Activated CD8-positive, alpha-beta memory T cell treated with anti-CD3 and anti-CD28 coated beads, Interleukin-2, amount 50 U/mL, for 1 hour (primary cell): Measurements from ENCODE around the gene MAML3.

Source experiments
- DNase-seq: peaks from one replicate; pipeline ENCODE4 v3.0.0-alpha.2; 2020; ENCODE audit errors: extremely low read depth

MAML3 gene

DNA sequence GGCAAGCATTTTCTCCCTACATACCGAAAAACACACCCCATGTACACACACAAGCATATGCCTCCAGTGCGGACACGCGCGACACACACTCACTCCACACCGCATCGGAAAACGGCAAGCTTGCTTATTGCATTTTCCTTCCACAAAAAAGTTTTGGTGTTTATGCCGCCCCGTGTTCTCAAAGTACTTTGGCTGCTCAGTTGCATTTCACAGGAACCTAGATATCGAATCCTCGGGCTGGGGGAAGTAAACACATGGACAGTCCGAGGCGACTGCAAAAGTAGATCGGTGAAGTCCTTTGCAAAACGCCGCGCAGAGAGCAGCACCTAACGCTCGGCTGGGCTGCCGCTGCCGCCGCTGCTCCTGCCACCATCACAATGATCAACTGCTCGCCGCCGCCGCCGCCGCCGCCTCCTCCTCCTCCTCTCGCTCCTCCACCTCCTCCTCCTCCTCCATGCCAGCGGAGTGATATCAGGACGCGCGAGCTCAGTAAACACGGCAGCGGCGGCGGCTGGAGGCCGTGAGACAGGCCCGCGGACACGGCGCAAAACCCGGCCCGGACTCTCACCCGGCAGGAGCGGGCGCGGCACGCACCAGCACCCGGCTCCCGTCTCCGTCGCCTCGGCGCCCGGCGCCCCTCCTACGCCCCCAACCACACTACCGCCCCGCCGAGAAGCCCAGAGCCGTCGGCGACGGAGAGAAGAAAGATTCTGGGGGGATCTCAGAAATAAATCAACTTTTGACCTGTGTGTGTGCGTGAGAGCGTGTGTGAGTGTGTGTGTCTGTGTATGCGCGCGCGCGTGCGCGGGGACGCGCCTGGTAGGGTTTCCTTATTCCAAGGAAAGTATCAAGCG lies at the start of gene MAML3:
Gene MAML3, minus strand, starts transcription at position 467 of the 854 bp plus-strand sequence. CDS start 857 bp downstream, outside the sequence.
- peak; percentile 77 for DNase-seq

DNA sequence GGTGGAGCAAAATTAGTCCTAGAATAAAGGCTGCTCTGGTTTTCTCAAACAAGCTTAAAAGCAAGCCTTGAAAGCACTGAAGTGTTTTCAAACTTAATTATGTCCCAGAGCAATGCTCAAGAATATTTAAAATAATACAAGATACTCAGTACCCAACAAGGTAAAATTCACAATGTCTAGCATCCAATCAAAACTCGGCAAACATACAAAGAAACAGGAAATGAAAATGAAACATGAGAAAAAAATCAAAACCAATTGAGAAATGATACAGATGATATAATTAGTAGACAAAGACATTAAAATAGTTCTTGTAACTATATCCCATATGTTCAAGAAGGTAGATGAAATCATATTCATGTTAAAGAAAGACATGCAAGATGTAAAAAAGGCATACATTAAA lies 45.0 kb upstream of the MAML3 start:
- DNase-seq = no peak

DNA sequence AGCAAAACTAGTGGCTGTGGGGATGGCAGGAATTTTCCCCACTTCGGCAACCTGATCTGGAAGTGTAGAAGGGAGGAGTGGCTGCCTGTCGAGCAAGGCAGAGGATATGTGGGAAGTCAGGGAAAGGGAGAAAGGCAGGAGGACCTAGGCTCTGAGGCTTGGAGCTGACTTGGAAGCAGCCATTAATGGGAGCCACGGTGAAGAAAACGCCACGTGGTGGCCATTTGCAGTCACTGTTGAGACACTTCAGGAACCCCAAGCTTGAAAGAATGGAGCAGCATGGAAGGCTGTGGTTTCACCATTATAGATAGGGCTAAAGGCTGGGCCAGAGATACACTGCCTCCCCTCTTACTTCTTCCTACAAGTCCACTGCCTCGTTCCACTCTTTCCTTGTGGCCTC lies 41.8 kb upstream of the MAML3 start:
- no peak for DNase-seq

DNA sequence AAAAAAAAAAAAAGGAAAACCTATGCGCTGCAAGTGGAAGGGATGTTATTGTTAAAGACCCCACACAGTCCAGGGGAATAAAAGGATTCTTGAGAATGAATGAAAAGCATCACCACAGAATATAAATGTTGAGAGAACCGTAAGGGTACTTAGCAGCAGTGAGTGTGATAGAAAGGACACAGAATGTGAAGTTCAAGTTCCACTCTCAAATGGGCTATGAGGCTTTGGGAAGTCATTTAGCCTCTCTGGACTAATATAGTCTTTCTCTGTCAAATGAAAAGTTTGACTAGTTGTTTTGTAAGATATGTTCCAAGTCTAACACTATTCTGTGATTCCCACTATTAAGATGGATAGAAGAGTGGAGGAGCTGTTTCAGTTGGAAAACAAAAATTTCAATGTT lies 35.8 kb upstream of the MAML3 start:
- DNase-seq = no peak

DNA sequence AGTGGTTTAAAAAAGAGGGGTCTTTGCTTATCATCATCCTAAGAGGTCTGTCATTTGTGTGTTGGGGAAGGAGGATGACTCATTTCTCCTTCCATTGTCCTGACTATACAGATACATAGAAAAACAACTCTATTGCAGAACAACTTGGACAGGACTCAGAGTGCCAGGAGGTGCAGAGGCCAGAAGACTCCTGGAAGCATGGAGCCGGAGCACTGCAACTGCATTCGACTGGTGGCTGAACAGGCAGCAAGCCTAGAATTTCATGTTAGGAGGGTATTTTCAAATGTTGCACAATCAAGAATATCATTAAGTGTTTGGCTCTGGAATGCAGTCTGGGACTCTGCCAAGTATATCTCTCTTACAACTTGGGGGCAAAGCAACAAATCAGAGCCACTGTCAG lies 35.0 kb upstream of the MAML3 start:
- no peak for DNase-seq

DNA sequence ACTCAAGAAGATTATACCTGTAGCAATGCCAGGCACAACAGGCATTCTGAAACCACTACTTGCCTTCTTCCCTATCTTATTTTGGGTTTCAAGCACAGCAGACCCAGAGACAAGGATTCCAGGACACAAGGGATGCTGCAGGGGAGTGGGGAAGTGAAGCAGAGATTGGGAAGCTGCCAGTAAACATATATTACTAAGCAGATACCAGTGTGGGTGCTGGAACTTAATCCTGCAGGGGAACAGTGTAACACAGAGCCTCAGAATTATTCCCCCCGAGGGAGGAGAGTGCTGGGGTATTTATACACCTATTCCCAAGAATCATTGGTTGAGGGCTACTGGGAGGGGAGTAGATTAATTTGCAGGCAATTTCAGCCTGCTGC lies 33.3 kb upstream of the MAML3 start:
- DNase-seq = no peak

DNA sequence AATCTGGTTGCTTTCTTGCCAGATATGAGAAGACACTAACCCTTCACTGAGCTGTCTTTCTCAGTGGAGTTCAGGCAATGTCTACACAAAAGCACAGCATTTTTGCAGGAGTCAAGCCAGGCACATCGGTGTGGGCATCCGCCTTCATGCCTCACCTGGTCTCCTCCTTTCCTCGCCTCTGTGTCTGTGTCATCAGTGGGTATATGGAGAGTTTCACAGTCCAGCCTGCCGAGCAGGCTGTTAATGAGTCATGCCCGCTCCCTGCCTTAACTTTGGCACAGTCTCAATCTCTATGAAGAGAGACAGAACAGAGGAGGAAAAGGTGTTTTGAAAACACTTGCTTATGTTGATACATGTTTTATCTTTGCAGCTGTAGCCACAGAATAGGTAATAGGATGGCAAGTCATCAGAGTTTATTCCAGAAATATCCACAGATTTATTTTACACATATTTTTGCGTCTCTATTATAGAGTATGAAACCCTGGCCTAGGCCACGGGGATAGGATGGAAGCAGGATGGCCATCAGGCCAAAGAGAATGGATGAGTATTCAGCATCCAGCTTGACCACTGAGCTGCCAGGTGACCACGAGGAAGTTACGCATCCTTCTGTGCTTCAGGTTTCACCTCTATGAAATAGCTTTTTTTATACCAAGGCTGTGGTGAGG lies 32.8 kb upstream of the MAML3 start:
- DNase-seq = no peak

DNA sequence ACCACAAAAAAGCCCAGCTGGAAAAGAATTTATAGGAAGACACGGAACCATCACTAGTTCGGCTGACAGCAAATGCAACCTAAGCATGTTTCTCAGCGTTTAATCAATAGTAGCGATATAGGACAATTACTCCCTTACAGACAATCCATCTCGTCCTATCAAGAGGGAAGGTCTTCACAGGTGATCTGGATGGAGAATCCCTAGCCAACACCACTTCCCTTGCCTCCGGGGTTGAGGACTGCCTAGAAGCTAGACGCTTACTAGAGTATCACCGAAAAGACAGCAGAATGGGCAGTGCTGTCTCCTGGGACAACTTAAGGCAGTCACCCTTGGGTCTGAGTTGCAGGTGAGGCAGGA lies 32.1 kb upstream of the MAML3 start:
- no peak for DNase-seq

DNA sequence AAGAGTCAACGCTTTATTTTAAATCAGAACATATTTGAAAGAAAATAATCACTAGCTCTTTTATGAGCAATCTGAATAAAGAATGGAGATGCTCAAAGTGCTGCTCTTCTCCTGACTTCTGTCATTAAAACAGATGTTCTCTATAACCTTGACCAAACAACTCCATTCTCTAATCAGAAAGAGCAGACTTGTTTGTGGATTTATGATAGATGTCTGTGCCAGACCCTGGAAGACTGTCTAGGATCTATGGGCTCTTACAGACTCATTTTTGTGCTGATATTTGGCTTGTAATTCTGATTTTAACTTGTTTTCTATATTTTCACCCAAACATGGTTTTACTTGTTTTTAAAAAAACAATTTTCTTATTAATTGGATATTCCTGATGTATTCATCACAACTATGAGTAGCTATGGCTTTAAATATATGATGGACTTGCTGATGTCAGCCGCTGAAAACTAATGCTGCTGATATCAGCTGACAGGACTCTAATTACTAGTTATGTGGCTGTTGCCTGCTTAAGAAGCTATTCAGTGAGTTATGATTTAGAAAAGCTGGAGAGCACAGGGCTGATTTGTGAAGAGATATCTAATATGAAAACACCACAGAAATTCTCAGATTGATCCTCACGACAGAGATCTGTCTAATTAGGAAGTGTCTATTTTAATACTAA lies 31.6 kb upstream of the MAML3 start:
- no peak for DNase-seq

DNA sequence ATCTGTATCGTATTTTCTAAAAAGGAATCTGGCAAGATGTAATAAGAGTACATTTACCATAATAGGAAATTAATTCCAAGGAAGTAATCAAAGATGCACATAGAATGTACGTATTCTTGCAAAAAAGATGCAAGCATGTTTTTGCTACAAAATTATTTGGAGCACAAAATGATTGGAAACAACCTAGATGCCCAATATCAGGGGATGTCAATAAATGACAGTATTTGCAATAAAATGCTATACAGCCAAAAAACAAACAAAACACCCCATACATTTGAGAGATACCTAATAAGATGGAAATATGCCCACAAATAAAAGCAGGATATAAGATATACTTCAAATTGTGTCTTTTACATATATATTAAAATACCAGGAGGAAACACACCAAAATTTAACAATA lies 29.3 kb upstream of the MAML3 start:
- DNase-seq = no peak

DNA sequence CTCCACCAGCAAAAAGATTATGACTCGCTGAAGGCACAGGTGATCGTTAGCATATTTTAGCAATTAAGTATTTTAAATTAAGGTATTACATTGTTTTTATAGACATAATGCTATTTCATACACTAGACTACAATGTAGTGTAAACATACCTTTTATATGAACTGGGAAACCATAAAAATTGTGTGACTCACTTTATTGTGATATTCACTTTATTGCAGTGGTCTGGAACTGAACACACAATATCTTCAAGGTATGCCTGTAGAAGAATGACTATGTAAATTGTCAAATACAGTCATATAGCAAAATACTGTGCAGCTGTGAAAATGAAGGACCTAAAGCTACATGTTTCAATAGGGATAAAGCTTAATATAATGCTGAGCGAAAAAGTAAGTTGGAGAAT lies 26.6 kb upstream of the MAML3 start:
- DNase-seq = no peak

DNA sequence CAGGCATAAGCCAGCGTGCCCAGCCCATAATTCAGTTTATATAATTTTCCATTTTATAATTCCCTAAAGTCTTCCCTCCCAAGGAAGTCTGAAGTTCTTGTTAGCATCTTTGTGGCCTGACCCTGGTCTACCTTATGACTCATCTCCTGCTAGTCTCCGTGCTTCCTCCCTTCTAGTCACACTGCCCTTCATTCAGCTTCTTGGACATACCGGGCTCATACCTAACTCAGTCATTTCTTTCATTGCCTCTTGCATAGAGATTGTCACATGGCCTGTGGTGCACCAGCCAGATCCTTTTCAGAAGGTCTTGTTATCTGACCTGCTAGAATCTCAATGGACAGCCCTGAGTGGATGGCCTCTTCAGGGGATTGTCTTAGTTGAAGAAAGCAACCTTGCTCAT lies 22.8 kb upstream of the MAML3 start:
- DNase-seq = no peak

DNA sequence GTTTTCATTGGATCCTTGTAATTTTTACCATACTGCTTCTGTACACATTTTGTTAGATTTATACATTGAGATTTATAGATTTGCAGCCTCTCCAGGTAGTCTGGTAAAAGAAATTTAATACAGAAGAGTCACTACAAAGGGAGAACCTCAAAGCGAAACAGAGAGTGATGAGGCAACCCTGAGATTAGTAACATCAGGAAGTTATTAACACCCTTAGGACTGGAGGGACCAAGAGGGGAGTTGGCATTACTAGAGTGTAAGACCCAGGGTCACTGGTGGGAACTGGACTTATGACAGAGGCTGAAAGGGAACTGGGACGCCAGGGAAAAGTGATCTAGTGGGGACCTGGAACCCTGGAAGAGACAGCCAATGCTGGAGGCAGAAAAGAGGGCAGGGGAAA lies 20.6 kb upstream of the MAML3 start:
- DNase-seq = no peak

DNA sequence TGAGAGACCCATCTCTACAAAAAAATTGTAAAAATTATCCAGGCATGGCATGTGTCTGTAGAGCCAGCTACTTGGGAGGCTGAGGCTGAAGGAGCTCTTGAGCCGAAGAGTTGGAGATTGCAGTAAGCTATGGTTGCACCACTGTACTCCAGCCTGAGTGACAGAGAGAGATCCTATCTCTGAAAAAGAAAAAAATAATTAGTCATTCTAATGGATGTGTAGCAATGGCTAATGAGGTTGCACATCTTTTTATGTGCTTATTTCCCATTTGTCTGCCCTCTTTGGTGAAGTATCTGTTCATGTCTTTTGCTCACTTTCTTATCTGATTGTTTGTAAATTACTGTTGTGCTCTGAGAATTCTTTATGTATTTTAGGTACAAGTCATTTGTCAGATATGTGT lies 19.0 kb upstream of the MAML3 start:
- no peak for DNase-seq

DNA sequence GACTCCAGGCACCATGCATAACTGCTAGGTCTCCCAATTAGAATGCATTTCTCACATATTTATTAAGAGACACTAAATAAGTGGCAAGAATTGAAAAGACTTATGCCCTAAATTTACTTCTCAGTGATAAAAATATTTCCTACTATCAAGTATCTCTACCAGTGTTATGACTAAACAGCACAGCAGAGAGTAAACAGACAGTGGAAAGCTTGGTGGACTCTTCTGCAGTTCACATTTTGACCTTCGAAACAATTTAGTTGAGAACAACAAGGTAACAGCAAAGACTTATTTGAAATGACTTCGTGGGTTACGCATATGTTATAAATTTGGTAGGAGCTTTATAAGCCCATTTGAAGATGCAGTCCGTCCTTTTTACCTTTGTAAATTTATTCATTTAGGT lies 16.3 kb upstream of the MAML3 start:
- DNase-seq = no peak

DNA sequence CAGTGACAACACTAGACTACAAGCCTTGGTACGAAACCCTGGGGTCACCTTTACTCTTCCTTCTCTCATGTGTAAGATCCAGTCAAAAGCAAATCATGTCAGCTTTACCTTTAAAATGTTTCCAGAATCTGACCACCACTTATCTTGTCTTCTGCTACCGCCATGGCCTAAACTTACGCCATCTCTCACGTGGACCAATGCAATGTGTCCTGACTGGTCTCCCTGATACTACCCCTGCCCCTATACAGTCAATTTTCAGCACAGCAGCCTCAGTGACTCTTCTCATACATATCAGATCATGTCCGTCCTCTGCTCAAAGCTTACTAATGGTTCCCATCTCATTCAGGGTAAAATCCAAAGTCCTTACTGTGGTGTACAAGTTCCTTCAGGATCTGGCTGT lies 15.0 kb upstream of the MAML3 start:
- DNase-seq = no peak

DNA sequence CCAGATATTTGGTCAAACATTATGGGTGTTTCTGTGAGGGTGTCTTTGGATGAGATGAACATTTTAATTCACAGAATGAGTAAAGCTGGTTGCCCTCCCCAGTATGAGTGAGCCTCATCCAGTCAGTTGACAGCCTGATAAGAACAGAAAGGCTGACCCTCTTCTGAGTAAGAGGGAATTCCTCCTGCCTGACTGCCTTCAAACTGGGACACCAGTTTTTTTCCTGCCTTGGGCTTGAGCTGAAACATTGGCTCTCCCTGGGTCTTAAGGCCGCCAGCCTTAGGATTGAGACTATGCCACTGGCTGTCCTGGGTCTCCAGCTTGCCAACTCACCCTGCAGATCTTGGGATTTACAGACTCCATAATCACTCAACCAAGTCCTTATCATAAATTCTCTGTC lies 14.5 kb upstream of the MAML3 start:
- DNase-seq = no peak

DNA sequence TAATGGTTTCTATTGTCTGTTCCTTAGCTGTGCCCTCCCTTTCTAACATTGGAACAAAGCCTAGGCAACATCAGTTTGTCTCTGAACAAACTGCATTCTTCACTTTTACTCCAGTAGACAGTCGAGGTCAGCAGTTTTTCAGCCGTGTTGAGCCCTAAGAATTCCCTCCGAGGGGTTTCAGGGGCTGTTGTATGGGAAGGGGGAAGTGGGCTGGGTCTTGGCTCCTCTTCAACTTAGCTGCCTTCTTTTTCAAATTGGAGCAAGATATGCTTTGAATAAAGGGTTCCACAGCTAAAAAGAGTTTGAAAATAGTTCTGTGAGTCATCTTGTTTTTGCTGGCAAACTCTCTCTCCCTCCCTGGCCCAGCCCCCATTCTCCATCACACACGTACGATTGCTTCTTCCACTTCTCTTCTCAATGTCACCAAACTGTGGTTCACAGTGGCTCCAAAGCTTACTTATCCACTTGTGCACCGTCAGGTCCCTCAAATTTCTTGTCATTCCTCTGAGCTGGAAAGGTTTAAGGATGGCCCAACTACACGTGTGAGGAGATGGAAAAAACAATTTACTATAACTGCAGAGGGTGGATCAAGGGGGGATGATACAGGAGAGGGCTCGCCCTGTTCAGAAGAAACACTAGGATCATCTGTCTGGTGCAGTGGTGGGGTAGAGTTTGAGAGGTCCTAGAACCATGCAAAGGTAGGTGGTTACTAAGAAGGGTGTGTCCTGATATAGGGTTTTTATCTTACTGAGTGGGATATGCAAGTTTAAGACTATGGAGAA lies 9.2 kb upstream of the MAML3 start:
- DNase-seq = no peak

DNA sequence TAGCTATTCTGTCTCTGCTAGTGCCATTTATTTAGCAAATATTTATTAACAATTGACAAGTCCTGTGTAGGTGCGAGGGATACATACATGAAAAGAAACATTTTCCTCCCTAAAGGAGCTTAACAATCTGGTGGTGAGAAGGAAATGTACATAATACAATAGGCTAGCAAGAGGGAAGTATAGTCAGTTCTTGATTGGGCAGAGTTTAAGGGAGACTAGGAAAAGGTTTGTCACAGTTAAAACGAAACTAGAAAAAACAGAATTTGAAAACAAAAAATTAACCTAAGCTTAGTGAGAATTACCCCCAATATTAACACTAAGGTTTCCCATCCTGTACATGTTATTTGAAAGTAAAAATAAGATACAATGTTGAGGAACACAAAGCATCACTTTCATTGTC lies 8.6 kb upstream of the MAML3 start:
- DNase-seq = no peak

DNA sequence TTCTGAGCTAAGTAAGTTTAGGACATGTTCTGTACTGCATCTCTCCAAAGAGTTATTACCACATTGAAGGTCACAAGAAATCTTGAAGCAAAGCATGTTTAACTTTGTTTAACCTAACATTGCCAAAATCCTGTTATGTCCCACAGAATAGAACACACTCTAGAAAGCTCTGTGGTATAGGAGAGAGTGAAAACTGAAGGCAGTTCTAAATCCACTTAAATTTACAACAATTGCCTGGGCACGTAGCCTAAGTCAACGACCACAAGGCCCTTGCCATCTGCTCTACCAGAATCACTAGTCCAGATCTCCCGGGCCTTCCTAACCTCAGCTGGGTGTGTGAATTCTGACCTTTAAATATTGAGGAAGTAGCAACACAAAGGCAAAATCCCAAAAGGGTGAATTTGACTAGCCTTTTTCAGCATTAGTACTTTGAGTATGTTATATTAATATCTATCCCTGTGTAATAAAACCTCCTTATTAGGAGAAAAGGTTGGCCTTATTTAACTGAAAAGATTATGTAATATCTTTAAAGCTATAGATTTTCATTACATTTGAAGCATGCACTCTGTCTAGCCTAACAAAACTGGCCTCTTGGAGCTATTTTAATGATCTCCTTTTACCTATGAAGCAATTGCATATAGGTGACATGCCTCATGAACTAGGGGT lies 4.5 kb upstream of the MAML3 start:
- DNase-seq = no peak

DNA sequence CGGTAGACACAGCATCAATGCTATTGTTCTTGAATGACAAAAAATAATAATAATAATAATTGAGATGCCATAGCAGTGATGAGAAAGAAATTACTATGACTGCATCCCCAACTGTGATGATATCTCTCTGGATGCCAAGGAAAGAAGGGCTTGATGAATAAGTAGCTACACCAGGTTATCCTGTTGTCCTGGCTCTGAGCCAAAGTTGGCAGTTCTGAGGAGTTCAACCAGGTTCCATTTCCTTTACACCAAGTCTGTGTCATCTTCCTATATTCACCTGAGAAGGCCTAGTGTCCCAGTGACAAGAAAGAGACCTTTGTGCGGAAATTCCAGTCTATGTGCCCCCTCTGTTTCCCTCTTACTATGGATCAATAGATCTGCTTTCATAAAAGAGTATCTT lies 3.4 kb upstream of the MAML3 start:
- DNase-seq = no peak
